ENCODE results near the gene CEMIP. TPM values are rescaled to one million over a fixed set of nuclear protein-coding genes. Genes with fewer than 3 reads are reported as not detected.
A peak's percentile ranks its signal among the peaks of the same experiment; 100 is the strongest.

The CEMIP gene
- polyA plus RNA-seq, 1 donor = 6.7 TPM

DNA sequence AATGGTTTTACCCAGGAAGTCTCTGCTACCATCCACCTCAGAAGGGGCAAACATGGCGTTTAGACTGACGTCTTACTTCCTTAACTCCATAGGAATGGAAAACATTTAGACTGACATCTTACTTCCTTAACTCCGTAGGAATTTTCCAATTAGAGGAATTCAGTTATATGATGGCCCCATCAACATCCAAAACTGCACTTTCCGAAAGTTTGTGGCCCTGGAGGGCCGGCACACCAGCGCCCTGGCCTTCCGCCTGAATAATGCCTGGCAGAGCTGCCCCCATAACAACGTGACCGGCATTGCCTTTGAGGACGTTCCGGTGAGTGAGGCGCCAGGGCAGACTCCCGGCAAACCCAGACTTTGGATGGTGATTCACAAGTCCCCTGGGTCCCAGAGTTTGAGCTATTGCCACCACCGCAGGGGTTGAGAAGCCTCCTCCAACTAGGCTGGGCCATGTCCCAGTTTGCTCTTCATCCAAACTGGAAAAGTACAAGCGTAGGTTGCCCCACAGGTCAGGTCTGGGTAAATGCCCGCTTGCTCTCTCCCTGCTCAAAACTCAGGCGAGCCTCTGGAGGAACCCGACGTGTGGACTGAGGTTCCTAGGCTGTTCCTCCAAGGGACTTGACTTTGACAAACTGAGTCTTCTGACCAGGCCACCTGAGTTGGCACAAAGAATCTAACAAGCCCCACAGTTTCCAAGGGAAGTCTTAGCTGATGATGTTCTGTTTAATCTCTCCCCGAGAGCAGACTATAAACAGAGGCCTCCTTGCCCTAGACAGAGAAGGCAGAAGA is 152.7 kb downstream of the CEMIP start:
- no peak for DNase-seq

DNA sequence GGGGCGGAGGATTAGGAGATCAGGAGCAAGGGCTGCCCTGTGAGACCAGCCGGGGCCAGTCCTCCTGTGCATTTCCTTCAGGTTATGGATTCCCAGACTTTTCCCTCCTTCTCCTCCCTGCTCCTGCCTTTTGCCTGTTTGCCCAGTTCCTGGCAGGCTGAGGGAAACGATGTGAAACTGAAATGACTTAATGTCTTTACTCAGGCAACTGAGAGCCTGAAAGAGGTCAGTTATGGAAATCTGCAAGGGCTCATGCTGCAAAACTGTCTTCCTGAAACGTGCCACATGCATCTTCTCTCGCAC is 153.3 kb downstream of the CEMIP start:
- DNase-seq = no peak

DNA sequence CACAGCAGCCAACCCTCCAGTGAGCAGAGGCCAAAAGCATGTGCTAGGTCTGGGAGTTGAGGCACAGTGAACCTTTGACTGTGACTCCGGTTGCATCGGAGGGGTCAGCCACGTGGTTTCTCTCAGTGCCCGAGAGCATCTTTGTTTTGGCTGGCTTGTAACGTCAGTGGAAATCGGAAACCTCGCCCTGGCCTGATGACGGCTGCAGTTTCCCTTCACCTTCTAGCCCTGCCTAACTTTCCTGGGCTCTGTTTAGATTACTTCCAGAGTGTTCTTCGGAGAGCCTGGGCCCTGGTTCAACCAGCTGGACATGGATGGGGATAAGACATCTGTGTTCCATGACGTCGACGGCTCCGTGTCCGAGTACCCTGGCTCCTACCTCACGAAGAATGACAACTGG is 153.8 kb downstream of the CEMIP start:
- DNase-seq = peak; percentile 33

DNA sequence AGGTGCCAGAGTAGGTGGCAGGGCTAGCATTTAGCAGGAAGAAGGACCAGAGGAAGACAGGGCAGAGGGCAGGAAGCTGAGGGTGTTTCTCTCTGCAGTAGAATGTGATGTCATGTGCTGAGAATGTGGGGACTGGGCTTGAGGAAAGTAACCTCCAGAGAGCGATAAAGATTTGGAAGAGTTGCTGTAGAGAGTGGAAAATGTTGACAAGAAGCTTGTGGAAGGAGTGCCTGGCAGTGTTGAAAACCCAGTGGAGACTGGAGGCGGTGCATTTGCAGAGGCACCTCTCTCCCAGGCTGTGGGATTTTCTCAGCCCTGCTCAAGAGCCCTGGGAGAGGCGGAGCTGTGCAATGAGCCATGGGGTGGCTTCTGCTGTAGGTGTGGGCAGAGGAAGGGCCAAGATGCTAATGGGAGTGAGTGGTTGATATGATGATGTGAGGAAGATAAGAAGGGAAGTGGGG is 155.6 kb downstream of the CEMIP start:
- DNase-seq = no peak

DNA sequence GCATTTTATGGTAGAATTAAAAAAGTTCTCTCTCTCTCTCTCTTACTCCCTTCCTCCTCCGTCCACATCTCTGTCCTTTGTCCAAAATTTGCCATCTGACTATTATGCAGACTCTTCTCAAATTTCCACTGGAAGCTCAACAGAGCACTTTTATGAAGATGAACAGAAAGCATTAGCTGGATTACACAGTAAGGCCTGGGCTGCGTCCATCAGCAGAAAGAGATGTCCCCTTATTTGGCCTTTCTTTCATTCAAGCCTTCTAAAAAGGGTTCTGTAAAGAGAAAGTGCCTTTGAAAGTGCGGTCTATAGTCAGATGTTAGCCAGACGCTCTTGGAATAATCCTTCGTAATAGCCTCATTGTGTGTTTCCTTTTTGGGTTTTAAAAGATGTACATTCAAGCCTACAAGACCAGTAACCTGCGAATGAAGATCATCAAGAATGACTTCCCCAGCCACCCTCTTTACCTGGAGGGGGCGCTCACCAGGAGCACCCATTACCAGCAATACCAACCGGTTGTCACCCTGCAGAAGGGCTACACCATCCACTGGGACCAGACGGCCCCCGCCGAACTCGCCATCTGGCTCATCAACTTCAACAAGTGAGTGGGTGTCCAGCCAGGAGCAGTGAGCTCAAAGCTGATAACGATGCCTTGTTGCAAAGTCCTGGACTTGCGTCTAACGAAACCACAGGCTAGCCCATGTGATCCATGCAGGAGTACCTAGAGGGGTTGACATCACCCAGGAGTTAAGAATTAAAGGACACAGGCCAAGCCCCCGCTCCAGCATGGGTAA is 157.3 kb downstream of the CEMIP start:
- no peak for DNase-seq

DNA sequence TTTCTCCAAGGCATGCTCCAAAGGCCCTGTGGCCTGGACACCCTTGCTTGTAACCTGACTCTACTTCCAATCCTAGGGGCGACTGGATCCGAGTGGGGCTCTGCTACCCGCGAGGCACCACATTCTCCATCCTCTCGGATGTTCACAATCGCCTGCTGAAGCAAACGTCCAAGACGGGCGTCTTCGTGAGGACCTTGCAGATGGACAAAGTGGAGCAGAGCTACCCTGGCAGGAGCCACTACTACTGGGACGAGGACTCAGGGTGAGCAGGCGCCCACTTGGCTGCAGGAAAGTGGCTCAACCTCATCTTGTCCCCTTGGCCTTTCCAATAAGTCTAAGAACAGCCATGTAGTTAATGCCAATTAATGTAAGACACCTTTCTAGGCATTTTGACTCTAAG is 158.5 kb downstream of the CEMIP start:
- no peak for DNase-seq

DNA sequence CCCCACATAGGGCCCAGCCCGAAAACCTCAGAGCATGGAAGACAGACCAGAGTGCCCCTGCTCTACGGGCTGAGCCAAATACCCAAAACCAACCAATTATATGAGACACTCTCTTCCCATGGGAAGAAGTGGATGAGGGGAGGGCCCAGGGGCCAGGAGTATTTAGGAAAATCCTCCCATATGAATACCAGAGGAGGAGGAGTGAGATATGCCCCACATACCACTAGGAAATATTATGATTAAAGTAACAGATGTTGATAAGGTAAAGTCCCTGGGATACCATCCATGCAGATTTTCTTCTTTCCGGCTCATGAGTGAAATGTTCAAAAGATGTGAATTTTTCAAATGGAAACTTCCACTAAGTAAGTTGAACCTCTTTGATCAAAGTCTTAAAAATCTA is 160.0 kb downstream of the CEMIP start:
- no peak for DNase-seq

DNA sequence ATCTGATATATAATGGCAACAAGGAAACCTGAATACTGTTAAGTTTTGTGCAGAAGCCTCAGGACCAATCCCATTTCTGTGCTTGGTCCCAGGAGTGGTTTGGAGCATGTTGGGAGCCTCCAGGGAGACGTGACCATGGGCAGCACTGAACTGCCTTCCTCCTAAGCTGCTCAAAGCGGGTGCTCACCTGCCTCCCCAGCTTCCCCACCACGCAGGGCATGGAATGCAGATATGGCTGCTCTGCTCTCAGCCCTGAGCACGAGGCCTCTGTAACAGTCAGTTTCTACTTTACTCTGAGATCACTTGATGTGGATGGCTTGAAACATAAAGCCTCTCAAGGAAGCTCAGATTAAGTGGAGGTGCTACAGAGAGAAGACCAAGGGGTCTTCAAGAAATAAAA is 161.2 kb downstream of the CEMIP start:
- DNase-seq = no peak

DNA sequence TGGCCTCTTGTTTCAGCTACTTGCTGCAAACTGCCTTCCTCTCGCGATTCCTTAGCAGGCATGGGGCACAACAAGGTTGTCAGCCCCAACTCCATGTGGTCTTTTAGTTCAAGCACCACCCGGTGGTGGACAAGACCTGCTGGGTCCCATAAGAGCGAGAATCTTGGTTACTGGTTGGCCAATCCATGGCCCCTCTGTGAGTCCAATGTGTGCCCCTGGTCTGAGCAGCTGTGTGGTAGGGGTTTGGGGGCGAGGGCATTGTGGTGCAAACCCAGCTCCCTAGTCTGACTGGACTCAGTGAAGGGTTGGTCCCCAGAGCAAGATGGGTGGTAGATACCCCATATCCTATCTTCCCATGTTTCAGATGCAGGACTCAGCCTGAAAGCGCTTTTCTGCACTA is 161.7 kb downstream of the CEMIP start:
- DNase-seq = no peak

DNA sequence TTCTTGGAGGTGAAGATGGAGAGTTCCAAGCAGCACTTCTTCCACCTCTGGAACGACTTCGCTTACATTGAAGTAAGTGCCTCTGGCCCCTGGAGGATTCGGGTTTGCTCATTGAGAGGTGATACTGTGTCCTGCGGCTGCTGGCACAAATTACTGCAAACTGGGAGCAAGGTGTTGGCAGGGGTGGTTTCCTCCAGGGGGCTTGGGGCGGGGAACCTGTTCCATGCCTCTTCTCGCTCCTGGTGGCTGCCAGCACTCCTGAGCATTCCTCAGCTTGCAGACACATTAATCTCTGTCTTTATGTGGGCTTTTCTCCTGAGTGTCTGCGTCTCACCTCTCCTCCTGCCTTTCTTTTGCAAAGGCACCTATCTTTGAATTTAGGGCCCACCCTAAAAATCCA is 163.1 kb downstream of the CEMIP start:
- DNase-seq = no peak

DNA sequence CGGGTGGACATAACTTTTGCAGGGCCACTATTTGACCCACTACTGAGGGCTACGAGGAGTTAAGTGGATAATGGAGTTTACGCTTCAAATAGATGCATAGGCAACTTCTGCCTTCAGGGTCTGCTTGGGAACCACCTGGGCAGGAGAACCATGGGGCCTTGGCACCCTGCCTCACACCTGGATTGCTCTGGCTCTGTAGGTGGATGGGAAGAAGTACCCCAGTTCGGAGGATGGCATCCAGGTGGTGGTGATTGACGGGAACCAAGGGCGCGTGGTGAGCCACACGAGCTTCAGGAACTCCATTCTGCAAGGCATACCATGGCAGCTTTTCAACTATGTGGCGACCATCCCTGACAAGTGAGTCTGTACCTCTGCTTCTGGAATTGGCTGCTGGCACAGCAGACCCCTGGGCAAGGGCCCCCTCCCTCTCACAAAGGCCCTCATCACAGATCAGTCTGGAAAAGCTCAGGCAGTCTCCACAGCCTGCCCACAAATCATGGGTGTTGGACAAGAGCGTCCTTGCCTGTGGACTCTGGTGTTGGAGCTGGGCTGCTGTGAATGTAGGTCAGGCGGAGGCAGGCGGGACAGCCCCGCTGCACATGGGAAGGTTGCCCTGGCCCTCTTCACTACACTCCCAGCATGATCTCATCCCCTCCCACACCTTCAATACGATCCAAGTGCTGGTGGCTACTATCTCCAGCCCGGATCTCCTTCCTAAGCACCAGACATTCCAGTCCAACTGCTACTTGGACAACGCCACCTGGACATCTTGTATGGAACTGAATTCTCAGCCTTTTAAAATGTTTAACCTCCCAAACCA is 163.8 kb downstream of the CEMIP start:
- no peak for DNase-seq

DNA sequence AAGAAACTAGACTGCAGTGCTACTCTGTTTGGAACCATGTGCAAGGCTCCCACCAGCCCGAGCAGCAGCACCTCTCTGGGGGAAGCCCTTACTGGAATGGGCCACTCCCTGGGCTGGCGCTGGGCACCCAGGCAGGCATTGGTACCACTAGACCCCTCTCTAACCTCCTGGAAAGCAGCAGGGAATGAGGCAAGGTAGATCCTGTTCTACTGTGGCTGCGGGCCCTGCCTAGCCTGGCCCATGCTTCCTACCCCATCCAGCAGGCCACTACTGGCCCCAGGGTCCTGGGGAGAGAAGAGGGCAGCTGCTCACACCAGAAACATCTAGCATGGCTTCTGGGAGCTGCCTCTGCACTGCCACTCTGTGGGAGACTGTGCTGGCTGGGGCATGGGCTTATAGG is 165.6 kb downstream of the CEMIP start:
- DNase-seq = no peak

DNA sequence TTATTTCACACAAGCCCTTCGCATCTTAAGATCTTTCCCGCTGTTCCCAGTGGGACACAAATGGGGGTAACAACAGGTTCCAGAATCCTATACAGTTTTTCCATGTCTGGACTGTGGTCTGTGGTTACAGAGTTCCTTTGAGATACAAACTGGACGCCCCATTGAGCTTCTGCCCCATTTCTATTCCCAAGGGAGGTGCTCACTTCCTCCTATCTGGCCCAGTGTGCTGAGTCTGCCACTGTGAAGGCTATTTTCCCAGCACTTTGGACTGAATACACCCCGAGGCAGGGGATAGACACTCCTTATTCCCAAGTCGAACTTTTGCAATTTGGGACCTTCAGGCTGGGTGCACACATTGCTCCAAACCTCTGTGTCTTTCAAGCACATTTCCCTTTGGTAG is 166.4 kb downstream of the CEMIP start:
- no peak for DNase-seq

DNA sequence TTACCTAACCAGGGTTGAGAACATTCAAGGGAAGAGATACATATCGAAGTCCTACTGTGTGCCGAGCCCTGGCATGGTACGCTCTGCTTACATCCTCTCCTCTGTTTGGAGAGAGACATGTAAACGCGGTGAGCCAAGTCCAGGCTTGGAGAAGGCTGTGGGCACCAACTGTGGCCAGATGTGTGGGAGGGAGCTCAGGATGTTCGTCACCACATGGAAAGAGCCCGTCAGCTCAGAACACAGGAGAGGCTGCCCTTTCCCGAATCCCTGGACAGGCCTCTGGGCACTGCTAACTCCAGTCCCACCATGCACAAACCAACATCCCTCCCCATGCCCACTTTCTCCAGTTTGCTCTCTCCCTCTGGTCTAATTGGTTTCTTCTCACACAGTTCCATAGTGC is 167.4 kb downstream of the CEMIP start:
- DNase-seq = no peak

DNA sequence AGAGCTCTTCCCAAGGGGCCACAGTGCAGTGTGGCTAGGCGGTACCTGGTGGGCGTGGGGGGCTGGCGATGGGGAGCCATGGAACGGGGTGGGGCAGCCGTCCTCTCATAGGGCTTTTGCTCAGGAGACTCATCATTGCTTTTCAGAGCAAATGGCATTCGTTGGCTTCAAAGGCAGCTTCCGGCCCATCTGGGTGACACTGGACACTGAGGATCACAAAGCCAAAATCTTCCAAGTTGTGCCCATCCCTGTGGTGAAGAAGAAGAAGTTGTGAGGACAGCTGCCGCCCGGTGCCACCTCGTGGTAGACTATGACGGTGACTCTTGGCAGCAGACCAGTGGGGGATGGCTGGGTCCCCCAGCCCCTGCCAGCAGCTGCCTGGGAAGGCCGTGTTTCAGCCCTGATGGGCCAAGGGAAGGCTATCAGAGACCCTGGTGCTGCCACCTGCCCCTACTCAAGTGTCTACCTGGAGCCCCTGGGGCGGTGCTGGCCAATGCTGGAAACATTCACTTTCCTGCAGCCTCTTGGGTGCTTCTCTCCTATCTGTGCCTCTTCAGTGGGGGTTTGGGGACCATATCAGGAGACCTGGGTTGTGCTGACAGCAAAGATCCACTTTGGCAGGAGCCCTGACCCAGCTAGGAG is 169.6 kb downstream of the CEMIP start:
- no peak for DNase-seq

DNA sequence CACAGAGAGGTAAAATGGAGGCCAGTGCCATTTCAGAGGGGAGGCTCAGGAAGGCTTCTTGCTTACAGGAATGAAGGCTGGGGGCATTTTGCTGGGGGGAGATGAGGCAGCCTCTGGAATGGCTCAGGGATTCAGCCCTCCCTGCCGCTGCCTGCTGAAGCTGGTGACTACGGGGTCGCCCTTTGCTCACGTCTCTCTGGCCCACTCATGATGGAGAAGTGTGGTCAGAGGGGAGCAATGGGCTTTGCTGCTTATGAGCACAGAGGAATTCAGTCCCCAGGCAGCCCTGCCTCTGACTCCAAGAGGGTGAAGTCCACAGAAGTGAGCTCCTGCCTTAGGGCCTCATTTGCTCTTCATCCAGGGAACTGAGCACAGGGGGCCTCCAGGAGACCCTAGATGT is 170.6 kb downstream of the CEMIP start:
- no peak for DNase-seq

DNA sequence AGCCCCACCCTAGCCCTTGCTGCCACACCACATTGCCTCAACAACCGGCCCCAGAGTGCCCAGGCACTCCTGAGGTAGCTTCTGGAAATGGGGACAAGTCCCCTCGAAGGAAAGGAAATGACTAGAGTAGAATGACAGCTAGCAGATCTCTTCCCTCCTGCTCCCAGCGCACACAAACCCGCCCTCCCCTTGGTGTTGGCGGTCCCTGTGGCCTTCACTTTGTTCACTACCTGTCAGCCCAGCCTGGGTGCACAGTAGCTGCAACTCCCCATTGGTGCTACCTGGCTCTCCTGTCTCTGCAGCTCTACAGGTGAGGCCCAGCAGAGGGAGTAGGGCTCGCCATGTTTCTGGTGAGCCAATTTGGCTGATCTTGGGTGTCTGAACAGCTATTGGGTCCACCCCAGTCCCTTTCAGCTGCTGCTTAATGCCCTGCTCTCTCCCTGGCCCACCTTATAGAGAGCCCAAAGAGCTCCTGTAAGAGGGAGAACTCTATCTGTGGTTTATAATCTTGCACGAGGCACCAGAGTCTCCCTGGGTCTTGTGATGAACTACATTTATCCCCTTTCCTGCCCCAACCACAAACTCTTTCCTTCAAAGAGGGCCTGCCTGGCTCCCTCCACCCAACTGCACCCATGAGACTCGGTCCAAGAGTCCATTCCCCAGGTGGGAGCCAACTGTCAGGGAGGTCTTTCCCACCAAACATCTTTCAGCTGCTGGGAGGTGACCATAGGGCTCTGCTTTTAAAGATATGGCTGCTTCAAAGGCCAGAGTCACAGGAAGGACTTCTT is 171.3 kb downstream of the CEMIP start:
- DNase-seq = no peak

DNA sequence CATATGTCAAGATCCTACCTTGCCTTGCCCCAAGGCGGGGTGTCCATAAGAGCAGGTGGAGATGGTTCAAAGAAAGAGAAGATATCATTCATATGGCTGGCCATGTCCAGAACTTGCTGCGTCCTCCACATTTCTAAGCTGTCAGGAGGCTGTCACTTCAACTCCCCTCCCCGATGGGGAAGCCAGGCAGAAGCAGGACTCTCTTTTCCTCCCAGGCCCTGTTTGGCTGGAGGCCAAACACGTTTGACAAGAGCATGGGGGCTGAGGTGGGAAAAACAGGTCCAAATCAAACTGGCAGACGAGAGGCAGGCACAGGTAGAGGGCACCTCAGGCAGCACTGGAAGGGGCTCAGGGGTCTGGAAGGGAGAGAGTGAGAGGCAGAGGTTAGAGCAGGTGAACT is 172.8 kb downstream of the CEMIP start:
- DNase-seq = no peak

DNA sequence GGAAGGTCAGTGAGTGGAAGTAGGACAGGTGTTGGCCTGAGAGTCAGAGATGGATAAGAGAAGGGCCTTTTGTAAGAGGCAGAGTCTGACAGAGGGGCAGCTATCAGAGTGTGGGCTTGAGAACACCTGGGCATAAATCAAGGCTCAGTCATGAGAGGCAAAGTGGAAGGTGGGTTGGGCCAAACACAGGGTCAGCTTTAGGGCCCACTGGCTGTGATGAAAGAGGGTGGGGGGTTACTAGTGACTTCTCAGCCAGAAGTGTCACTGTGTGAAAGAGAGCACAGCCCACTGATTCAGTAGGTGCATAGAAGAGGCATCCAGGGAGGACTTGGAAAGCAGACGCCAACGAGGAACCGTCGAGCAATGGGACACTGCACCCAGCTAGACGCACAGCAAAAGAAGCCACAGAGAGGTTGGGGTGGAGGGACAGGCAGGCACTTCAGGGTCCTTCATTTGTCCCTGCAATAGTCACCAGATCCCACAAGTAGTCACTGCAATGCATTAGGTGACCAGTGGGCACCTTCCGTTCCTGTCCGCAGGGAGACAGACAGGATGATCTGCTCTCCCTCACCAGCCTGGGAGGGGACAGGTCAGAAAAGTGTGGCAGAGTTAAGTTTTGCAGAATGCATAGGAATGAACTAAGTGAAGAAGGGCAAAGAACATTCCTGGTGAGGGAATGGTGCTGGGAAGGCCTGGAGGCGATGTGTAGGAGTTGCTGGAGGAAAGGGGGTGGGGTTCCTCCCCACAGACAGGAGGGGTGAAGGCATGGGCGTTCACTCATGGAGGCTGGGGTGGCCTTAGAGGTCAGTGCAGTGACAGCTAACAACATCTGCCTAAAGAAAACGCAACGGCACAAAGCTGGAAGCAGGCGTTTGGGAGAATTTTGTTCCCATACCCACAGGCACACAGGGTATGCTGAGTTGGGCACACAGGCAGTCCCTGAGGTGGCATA is 174.1 kb downstream of the CEMIP start:
- DNase-seq = no peak

Measured in left kidney (tissue), 2 donors.